Ecto neural progenitor cell (in vitro differentiated cells): ENCODE measurements around the gene CTPS1.

Experiments used
- DNase-seq: peaks from one replicate; pipeline ENCODE4 v3.0.0-alpha.2; 2018; ENCODE audit warnings: low spot score

Gene CTPS1

GRCh38 chr1:40969445-40969844 is 10.1 kb upstream of the CTPS1 start:
- no peak for DNase-seq

GRCh38 chr1:40971966-40972365 is 7.5 kb upstream of the CTPS1 start:
- no peak for DNase-seq

- no peak for DNase-seq
These were observed 5.6 kb upstream of the CTPS1 start for GRCh38 chr1:40973912-40974311.

- no peak for DNase-seq
These were observed 4.6 kb upstream of the CTPS1 start for GRCh38 chr1:40974945-40975344.

GRCh38 chr1:40976952-40977690 is 2.4 kb upstream of the CTPS1 start:
- DNase-seq = no peak

- DNase-seq = no peak
These were observed 1.8 kb upstream of the CTPS1 start for GRCh38 chr1:40977716-40978115.

- DNase-seq = no peak
These were observed 633 bp upstream of the CTPS1 start for GRCh38 chr1:40978886-40979240.

GRCh38 chr1:40980068-40980452 is 564 bp downstream of the CTPS1 start:
- no peak for DNase-seq

- DNase-seq = peak; percentile 59
These were observed 1.1 kb downstream of the CTPS1 start for GRCh38 chr1:40980453-40981121.

- no peak for DNase-seq
These were observed 2.4 kb downstream of the CTPS1 start for GRCh38 chr1:40981691-40982448.

- no peak for DNase-seq
These were observed 3.2 kb downstream of the CTPS1 start for GRCh38 chr1:40982721-40983120.

GRCh38 chr1:40983286-40983685 is 3.8 kb downstream of the CTPS1 start:
- DNase-seq = no peak

GRCh38 chr1:40984066-40984465 is 4.6 kb downstream of the CTPS1 start:
- DNase-seq = no peak

- DNase-seq = no peak
These were observed 5.0 kb downstream of the CTPS1 start for GRCh38 chr1:40984531-40984930.

- no peak for DNase-seq
These were observed 5.7 kb downstream of the CTPS1 start for GRCh38 chr1:40985161-40985560.

GRCh38 chr1:40985875-40986274 is 6.4 kb downstream of the CTPS1 start:
- no peak for DNase-seq

- DNase-seq = no peak
These were observed 6.9 kb downstream of the CTPS1 start for GRCh38 chr1:40986328-40986783.

GRCh38 chr1:40986956-40987355 is 7.5 kb downstream of the CTPS1 start:
- no peak for DNase-seq

- DNase-seq = no peak
These were observed 8.2 kb downstream of the CTPS1 start for GRCh38 chr1:40987439-40988276.

- DNase-seq = no peak
These were observed 8.8 kb downstream of the CTPS1 start for GRCh38 chr1:40988280-40988679.

- DNase-seq = no peak
These were observed 9.6 kb downstream of the CTPS1 start for GRCh38 chr1:40989066-40989465.

- no peak for DNase-seq
These were observed 17.6 kb downstream of the CTPS1 start for GRCh38 chr1:40997096-40997495.
